ENCODE data around the gene TFAM. TPM values are rescaled to one million over a fixed set of nuclear protein-coding genes. Genes with fewer than 3 reads are reported as not detected.
A peak's percentile ranks its signal among the peaks of the same experiment; 100 is the strongest.

TFAM gene
- total RNA-seq, 1 experiment from 2014 or later = 62.3 TPM

DNA sequence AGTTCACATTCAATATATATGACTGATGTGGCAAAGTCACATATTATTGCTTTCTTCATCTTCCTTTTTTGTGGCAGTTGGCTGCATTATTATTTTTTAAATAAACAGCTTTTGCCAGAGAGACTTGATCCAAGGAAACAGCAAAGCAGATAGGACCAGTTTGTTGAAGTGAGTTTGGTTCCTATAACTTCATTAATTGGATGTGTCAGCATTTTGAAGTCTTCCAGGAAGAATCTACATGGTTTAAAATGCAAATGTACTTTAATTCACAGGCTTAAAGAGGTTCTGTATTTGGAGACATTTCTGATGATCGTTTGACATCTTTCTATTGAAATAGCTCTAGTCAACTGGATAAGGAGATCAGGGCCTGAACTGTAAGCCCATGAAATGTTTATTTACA is 37.2 kb upstream of the TFAM start:
- no peak overlapping the region for H3K4me3 Mint-ChIP-seq (ENCODE audit: unreplicated experiment)
- DNase-seq (ENCODE audit: unreplicated experiment) = no peak
- POLR2A ChIA-PET = interaction anchor here (0.6 to 1.7 kb wide), 3 partner anchors 8 to 1426 kb away, joined by 3 to 6 read pairs (median 3); no protein-coding TSS in a partner anchor
- H3K36me3 Mint-ChIP-seq (ENCODE audit: insufficient read depth, unreplicated experiment) = peaks cover 11% of the 10 kb centered on the region
- H3K4me1 Mint-ChIP-seq (ENCODE audit: insufficient read depth, unreplicated experiment) = peaks cover 7% of the 10 kb centered on the region
- BruUV-seq (replicated peaks) = no TSS peak
- intact Hi-C loops (cut with micrococcal nuclease) = no loop called here
- TF ChIP-seq, protein P1, sequence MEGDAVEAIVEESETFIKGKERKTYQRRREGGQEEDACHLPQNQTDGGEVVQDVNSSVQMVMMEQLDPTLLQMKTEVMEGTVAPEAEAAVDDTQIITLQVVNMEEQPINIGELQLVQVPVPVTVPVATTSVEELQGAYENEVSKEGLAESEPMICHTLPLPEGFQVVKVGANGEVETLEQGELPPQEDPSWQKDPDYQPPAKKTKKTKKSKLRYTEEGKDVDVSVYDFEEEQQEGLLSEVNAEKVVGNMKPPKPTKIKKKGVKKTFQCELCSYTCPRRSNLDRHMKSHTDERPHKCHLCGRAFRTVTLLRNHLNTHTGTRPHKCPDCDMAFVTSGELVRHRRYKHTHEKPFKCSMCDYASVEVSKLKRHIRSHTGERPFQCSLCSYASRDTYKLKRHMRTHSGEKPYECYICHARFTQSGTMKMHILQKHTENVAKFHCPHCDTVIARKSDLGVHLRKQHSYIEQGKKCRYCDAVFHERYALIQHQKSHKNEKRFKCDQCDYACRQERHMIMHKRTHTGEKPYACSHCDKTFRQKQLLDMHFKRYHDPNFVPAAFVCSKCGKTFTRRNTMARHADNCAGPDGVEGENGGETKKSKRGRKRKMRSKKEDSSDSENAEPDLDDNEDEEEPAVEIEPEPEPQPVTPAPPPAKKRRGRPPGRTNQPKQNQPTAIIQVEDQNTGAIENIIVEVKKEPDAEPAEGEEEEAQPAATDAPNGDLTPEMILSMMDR (IDR thresholded peaks at IDR 0.05; ENCODE audit: unreplicated experiment) = no peak
- no peaks in the 10 kb centered on the region for H3K9me3 Mint-ChIP-seq (ENCODE audit: unreplicated experiment)
- no peak overlapping the region for H3K27ac Mint-ChIP-seq (ENCODE audit: low read depth, unreplicated experiment)
- CTCF ChIA-PET = interaction anchor here (0.7 kb wide), 1 partner anchor 22 kb away, joined by 3 read pairs; no protein-coding TSS in a partner anchor
- no peaks in the 10 kb centered on the region for H3K27me3 Mint-ChIP-seq (ENCODE audit: insufficient read depth, unreplicated experiment)

DNA sequence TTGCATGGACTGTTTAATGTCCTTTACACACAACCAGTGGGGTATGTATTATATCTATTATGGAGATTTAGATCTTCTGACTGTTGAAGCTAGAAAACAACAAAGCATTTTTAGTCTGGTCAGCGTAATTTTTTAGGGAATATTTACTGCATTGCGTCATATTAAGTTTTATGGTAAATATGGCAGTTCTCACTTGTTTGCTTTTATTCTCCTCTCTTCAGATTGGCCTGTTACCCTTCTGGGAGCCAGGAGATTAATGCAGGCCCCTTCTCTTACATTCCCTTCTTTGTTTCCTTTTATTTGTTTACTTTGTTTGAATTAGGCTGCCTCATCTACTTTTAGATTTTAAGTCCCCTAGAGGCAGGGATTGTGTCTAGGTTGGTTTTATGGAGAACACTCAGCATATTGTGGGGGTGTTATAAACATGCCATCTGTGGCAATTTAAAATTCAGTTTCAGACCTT is 36.6 kb upstream of the TFAM start:
- TF ChIP-seq, protein P1 (IDR thresholded peaks at IDR 0.05; ENCODE audit: unreplicated experiment) = no peak
- no TSS peak for BruUV-seq (replicated peaks)
- Mint-ChIP-seq H3K4me3 (ENCODE audit: unreplicated experiment) (no peak overlapping the region), H3K27me3 (ENCODE audit: insufficient read depth, unreplicated experiment) (no peaks in the 10 kb centered on the region), H3K36me3 (ENCODE audit: insufficient read depth, unreplicated experiment) (peaks cover 11% of the 10 kb centered on the region), H3K4me1 (ENCODE audit: insufficient read depth, unreplicated experiment) (peaks cover 7% of the 10 kb centered on the region), H3K27ac (ENCODE audit: low read depth, unreplicated experiment) (no peak overlapping the region), H3K9me3 (ENCODE audit: unreplicated experiment) (no peaks in the 10 kb centered on the region)
- CTCF ChIA-PET = interaction anchor here (0.7 to 1.1 kb wide), 2 partner anchors 23 to 48 kb away, joined by 3 read pairs; no protein-coding TSS in a partner anchor
- POLR2A ChIA-PET = interaction anchor here (0.6 to 2.0 kb wide), 4 partner anchors 9 to 1427 kb away, joined by 3 to 8 read pairs (median 4); partner anchors contain the start of gene UBE2D1
- no peak for DNase-seq (ENCODE audit: unreplicated experiment)
- intact Hi-C loops (cut with micrococcal nuclease) = no loop called here

DNA sequence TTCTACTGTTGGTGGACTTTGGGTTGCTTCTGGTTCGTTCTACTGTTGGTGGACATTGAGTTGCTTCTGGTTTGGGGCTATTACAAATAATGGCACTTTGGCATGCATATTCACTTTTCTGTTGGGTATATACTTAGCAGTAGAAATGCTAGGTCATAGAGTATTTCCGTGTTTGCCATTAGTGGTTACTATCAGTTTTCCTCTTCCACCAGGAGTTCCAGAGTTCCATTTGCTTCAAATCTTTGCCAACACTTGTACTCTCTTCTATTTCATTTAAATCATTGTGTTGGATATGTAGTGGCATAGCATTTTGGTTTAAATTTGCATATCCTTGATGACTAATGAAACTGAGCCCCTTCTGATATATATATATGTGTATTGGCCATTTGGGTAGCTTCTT is 35.2 kb upstream of the TFAM start:
- H3K36me3 Mint-ChIP-seq (ENCODE audit: insufficient read depth, unreplicated experiment) = peaks cover 5% of the 10 kb centered on the region
- no peak for DNase-seq (ENCODE audit: unreplicated experiment)
- TF ChIP-seq, protein P1 (IDR thresholded peaks at IDR 0.05; ENCODE audit: unreplicated experiment) = no peak
- CTCF ChIA-PET = interaction anchor here (0.9 to 1.6 kb wide), 5 partner anchors 10 to 172 kb away, joined by 3 to 6 read pairs (median 3); partner anchors contain the start of gene TFAM
- peaks cover 7% of the 10 kb centered on the region for H3K4me1 Mint-ChIP-seq (ENCODE audit: insufficient read depth, unreplicated experiment)
- no peaks in the 10 kb centered on the region for H3K27me3 Mint-ChIP-seq (ENCODE audit: insufficient read depth, unreplicated experiment)
- peak overlapping the region; percentile 81 for H3K27ac Mint-ChIP-seq (ENCODE audit: low read depth, unreplicated experiment)
- no peak overlapping the region for H3K4me3 Mint-ChIP-seq (ENCODE audit: unreplicated experiment)
- BruUV-seq (replicated peaks) = no TSS peak
- POLR2A ChIA-PET = interaction anchor here (0.9 to 2.3 kb wide), 4 partner anchors 10 to 36 kb away, joined by 4 to 9 read pairs (median 8); partner anchors contain the start of genes TFAM and UBE2D1
- H3K9me3 Mint-ChIP-seq (ENCODE audit: unreplicated experiment) = no peaks in the 10 kb centered on the region
- intact Hi-C loops (cut with micrococcal nuclease) = no loop called here

DNA sequence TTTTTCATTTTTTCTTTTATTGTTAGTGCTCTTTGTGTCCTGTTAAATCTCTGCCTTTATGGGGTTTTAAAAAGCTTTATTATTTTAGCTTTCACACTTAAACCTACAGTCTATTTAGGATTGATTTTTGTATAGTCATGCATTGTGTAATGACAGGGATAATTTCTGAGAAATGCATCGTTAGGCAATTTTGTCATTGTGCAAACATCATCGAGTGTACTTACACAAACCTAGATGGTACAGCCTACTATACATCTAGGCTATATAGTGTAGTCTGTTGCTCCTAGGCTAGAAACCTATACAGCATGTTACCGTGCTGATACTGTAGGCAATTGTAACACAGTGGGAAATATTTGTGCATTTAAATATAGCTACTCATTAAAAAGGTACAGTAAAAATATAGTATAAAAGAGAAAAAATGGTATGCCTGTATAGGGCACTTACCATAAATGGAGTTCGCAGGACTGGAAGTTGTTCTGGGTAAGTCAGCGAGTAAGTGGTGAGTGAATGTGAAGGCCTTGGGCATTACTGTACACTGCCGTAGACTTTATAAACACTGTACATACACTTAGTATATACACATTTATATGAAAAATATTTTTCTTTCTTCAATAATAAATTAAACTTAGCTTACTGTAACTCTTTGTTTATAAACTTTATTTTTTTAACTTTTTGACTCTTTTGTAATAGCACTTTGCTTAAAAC is 34.4 kb upstream of the TFAM start:
- Mint-ChIP-seq H3K27me3 (ENCODE audit: insufficient read depth, unreplicated experiment) (no peaks in the 10 kb centered on the region), H3K27ac (ENCODE audit: low read depth, unreplicated experiment) (peak overlapping the region; percentile 81), H3K36me3 (ENCODE audit: insufficient read depth, unreplicated experiment) (peaks cover 5% of the 10 kb centered on the region), H3K4me3 (ENCODE audit: unreplicated experiment) (no peak overlapping the region), H3K4me1 (ENCODE audit: insufficient read depth, unreplicated experiment) (peaks cover 7% of the 10 kb centered on the region), H3K9me3 (ENCODE audit: unreplicated experiment) (no peaks in the 10 kb centered on the region)
- POLR2A ChIA-PET = interaction anchor here (0.8 to 2.3 kb wide), 6 partner anchors 10 to 82 kb away, joined by 4 to 9 read pairs (median 8); partner anchors contain the start of genes CISD1, TFAM and UBE2D1
- intact Hi-C loops (cut with micrococcal nuclease) = no loop called here
- CTCF ChIA-PET = interaction anchor here (0.6 to 1.6 kb wide), 4 partner anchors 35 to 173 kb away, joined by 3 to 6 read pairs (median 3); partner anchors contain the start of gene TFAM
- TF ChIP-seq, protein P1 (IDR thresholded peaks at IDR 0.05; ENCODE audit: unreplicated experiment) = no peak
- no TSS peak for BruUV-seq (replicated peaks)
- DNase-seq (ENCODE audit: unreplicated experiment) = peak; percentile 81
